ENCODE data around the gene LRRC37B. TPM values are rescaled to one million over a fixed set of nuclear protein-coding genes. Genes with fewer than 3 reads are reported as not detected.
A peak's percentile ranks its signal among the peaks of the same experiment; 100 is the strongest.
"Not testable (repeated sequence)": the region's sequence is repeated elsewhere in the genome, so short reads cannot be mapped to it uniquely, and the experiment has no call there.

The LRRC37B gene
- total RNA-seq, 1 donor from 2014 or later = 5.9 TPM

GRCh38 chr17:32086833-32087232 is 79.7 kb downstream of the LRRC37B start:
- DNase-seq (ENCODE audit: low read depth in 2 of 2) = not testable (repeated sequence)

- DNase-seq (ENCODE audit: low read depth in 2 of 2) = not testable (repeated sequence)
Measured at GRCh38 chr17:32092062-32092461, 84.9 kb downstream of the LRRC37B start.

GRCh38 chr17:32099686-32100085 is 92.5 kb downstream of the LRRC37B start:
- DNase-seq (ENCODE audit: low read depth in 2 of 2) = peak in 1 of 2 donors; percentile 41

GRCh38 chr17:32100323-32100722 is 93.1 kb downstream of the LRRC37B start:
- DNase-seq (ENCODE audit: low read depth in 2 of 2) = not testable (repeated sequence)

GRCh38 chr17:32100971-32101631 is 93.9 kb downstream of the LRRC37B start:
- DNase-seq (ENCODE audit: low read depth in 2 of 2) = no peak

- DNase-seq (ENCODE audit: low read depth in 2 of 2) = no peak
Measured at GRCh38 chr17:32102172-32102571, 95.0 kb downstream of the LRRC37B start.

- no peak for DNase-seq (ENCODE audit: low read depth in 2 of 2)
Measured at GRCh38 chr17:32102646-32103186, 95.5 kb downstream of the LRRC37B start.

Other genes with a start within 250 kb of the LRRC37B start
- gene COPRS, start 148.1 kb upstream of the LRRC37B start, total RNA-seq = 58.9 and 60.1 TPM in 2 replicates
- 16.9 and 18.7 TPM in 2 replicates for gene UTP6, start 105.7 kb upstream of the LRRC37B start, total RNA-seq
- gene SUZ12, start 70.4 kb upstream of the LRRC37B start, total RNA-seq = 15.8 and 16.7 TPM in 2 replicates
- gene RHOT1, start 135.1 kb downstream of the LRRC37B start, total RNA-seq = 26.6 and 27.1 TPM in 2 replicates

All from dermis microvascular lymphatic vessel endothelial cell (primary cell).